ENCODE results near the gene IGFBP1.
"Not testable (repeated sequence)": the region's sequence is repeated elsewhere in the genome, so short reads cannot be mapped to it uniquely, and the experiment has no call there.

GRCh38 chr7:45841926-45842717, 46.2 kb upstream of the IGFBP1 start:
- not testable (repeated sequence) for TF ChIP-seq CTCF, POLR2AphosphoS5, POLR2A (IDR thresholded peaks at IDR 0.05)

Measured in prostate gland (tissue), 2 donors.